ENCODE measurements around the gene SEC22A. TPM values are rescaled to one million over a fixed set of nuclear protein-coding genes. Genes with fewer than 3 reads are reported as not detected.

The SEC22A gene
- polyA plus RNA-seq, 1 donor = 16.5 TPM

DNA sequence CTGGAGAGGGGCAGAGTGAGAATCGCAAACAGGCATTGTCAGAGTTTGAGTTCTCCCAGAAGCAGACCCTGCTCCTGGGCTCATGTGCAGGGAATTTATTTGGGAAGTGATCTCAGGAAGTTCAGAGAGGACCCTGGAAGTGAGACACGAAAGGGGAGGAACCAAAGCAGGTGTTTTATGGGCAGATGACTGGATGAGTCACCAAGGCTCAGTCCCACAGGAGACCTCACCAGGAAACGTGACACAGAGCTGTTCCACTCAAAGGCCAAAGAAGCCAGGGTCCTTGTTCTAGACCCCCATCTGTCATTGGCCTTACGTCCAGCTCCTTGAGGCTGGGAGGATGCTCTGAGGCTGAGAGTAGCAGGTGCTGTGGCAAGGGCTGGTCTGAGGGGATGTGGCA is 43.4 kb upstream of the SEC22A start:
- no peak overlapping the region for H3K27ac ChIP-seq (ENCODE audit: low read length)

DNA sequence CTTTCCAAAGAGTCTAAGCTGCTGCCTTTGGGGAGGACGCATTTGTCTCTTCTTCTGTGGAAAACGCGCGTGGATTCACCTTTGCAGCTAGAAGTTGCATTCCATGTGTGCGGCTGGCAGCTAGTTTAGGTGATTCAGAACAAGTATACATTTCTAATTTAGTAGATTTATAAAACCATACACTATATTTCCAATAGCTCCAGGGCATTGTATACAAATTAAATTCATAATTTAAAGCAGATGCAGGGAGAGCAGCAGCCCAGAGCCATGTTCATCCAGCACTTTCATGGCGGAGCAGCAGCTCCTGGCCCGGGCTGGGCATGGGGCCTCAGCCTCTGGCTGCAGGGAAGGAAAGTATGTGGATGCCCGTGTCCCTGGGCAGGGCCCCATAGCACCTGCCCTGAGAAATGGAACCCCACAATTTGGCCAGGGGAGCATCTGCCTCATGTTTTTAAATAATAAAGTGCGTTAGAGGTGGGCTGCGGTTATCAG is 42.8 kb upstream of the SEC22A start:
- Histone ChIP-seq H3K9me3 (ENCODE audit: control insufficient read depth, low read depth, low read length) (no peaks in the 10 kb centered on the region), H3K4me3 (ENCODE audit: low read length) (no peak overlapping the region), H3K4me1 (ENCODE audit: control insufficient read depth, insufficient read depth, low read length) (no peaks in the 10 kb centered on the region), H3K36me3 (ENCODE audit: control insufficient read depth, insufficient read depth, low read length) (peaks cover 81% of the 10 kb centered on the region), H3K27me3 (ENCODE audit: control insufficient read depth, insufficient read depth, low read length) (no peaks in the 10 kb centered on the region), H3K27ac (ENCODE audit: low read length) (no peak overlapping the region)
- DNase-seq = no peak
- WGBS (ENCODE audit: insufficient coverage, low lambda C conversion rate) = no CpG with 5 or more reads among the region's 10 CpGs

More for the DNA sequence above, 43.4 kb upstream of the SEC22A start:
- Histone ChIP-seq H3K4me1 (ENCODE audit: control insufficient read depth, insufficient read depth, low read length) (no peaks in the 10 kb centered on the region), H3K27me3 (ENCODE audit: control insufficient read depth, insufficient read depth, low read length) (no peaks in the 10 kb centered on the region), H3K36me3 (ENCODE audit: control insufficient read depth, insufficient read depth, low read length) (peaks cover 76% of the 10 kb centered on the region), H3K4me3 (ENCODE audit: low read length) (no peak overlapping the region), H3K9me3 (ENCODE audit: control insufficient read depth, low read depth, low read length) (no peaks in the 10 kb centered on the region)
- 40% methylated on average over 1 of the region's 4 CpGs for whole genome bisulfite sequencing (ENCODE audit: insufficient coverage, low lambda C conversion rate)
- DNase-seq = peak in 1 of 2 donors; percentile 22

DNA sequence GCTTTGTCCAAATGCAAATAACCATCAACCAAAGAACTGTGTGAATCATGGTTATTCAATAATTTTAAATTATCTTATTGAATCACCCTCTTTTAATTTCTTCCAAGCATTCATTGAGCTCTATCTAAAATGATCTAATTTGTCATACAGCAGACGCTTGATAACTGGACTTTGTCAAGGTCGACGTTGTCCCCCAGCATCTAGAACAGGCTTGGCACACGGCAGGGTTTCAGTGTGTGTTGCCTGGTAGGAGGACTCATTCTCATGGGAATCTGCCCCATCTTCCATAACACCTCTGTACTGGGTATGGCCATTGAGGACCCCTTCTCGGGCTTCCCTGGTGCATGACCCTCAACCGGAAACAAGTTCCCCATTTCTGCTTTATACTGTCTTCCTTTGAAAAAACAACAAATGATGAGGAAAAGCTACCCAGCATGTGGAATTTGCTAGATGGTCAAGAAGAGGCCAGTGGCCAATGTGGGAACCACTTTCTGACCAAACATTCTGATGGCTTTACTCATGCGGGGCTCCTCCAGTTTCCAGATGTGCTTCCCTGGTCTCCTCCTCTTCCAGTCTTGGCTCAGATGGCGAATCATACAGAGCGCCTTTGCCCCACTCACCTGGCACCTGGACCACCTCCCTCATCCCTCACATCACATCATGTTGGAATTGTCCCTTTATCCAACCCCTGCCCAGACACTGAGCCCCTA is 41.7 kb upstream of the SEC22A start:
- Histone ChIP-seq H3K36me3 (ENCODE audit: control insufficient read depth, insufficient read depth, low read length) (peaks cover 84% of the 10 kb centered on the region), H3K9me3 (ENCODE audit: control insufficient read depth, low read depth, low read length) (no peaks in the 10 kb centered on the region), H3K4me1 (ENCODE audit: control insufficient read depth, insufficient read depth, low read length) (no peaks in the 10 kb centered on the region), H3K27ac (ENCODE audit: low read length) (no peak overlapping the region), H3K27me3 (ENCODE audit: control insufficient read depth, insufficient read depth, low read length) (no peaks in the 10 kb centered on the region), H3K4me3 (ENCODE audit: low read length) (no peak overlapping the region)
- WGBS (ENCODE audit: insufficient coverage, low lambda C conversion rate) = no CpG with 5 or more reads among the region's 9 CpGs
- DNase-seq = no peak

DNA sequence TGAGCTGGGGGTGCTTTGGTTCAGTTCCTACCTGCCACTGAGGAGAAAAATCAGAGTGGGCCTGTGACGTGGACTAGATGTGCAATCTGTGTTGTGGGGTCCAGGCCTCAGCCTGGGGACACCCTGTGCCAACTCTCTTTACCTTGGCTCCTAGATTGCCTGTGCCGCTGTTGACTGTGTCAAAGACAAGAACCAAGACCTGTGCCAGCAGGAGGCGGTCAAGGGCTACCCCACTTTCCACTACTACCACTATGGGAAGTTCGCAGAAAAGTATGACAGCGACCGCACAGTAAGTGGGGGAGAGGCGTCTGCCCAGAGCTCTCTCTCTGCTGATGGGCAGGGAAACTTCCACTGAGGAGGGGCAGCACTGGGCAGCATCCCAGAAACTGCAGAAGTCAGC is 40.6 kb upstream of the SEC22A start:
- Histone ChIP-seq H3K36me3 (ENCODE audit: control insufficient read depth, insufficient read depth, low read length) (peaks cover 77% of the 10 kb centered on the region), H3K27ac (ENCODE audit: low read length) (no peak overlapping the region), H3K4me1 (ENCODE audit: control insufficient read depth, insufficient read depth, low read length) (no peaks in the 10 kb centered on the region), H3K9me3 (ENCODE audit: control insufficient read depth, low read depth, low read length) (no peaks in the 10 kb centered on the region), H3K4me3 (ENCODE audit: low read length) (no peak overlapping the region), H3K27me3 (ENCODE audit: control insufficient read depth, insufficient read depth, low read length) (no peaks in the 10 kb centered on the region)
- WGBS (ENCODE audit: insufficient coverage, low lambda C conversion rate) = no CpG with 5 or more reads among the region's 7 CpGs
- no peak for DNase-seq

DNA sequence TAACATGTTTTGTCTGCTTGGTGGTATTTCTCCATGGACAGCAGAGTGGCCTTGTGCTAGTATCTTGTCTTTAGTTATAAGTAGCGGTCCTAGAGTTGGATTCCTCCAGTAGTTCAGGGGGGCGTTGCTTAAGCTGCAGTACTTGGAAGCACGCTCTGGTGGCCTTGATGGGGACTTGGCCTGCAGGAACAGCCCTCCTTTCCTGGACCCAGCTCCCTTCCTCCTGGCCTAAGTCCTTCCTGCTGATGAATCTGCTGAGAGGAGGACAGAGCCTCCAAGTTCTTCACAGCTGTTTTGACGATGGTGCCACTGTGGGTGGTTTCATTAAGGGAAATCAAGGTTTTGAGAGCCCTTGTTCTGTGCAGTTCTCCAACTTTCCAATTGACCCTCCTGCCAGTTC is 38.6 kb upstream of the SEC22A start:
- H3K27ac ChIP-seq (ENCODE audit: low read length) = no peak overlapping the region
- peaks cover 63% of the 10 kb centered on the region for H3K36me3 ChIP-seq (ENCODE audit: control insufficient read depth, insufficient read depth, low read length)
- no peaks in the 10 kb centered on the region for H3K9me3 ChIP-seq (ENCODE audit: control insufficient read depth, low read depth, low read length)
- H3K4me1 ChIP-seq (ENCODE audit: control insufficient read depth, insufficient read depth, low read length) = no peaks in the 10 kb centered on the region
- H3K27me3 ChIP-seq (ENCODE audit: control insufficient read depth, insufficient read depth, low read length) = no peaks in the 10 kb centered on the region
- no peak overlapping the region for H3K4me3 ChIP-seq (ENCODE audit: low read length)
- no CpG with 5 or more reads among the region's 4 CpGs for WGBS (ENCODE audit: insufficient coverage, low lambda C conversion rate)
- DNase-seq = no peak

DNA sequence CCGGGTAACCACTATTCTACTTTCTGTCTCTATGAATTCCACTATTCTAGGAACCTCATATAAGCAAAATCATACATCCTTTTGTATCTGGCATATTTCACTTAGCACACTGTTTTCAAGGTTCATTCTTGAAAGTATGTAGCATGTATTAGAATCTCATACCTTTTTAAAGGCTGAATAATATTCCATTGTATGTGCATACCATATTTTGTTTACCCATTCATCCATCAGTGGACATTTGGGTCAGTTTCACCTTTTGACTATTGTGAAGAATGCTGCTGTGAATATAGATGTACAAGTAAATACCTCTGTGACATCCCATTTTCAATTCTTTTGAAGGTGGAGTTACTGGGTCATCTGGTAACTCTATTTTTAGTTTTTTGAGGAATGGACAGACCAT is 36.6 kb upstream of the SEC22A start:
- Histone ChIP-seq H3K4me1 (ENCODE audit: control insufficient read depth, insufficient read depth, low read length) (peaks cover 4% of the 10 kb centered on the region), H3K9me3 (ENCODE audit: control insufficient read depth, low read depth, low read length) (no peaks in the 10 kb centered on the region), H3K27me3 (ENCODE audit: control insufficient read depth, insufficient read depth, low read length) (no peaks in the 10 kb centered on the region), H3K4me3 (ENCODE audit: low read length) (no peak overlapping the region), H3K27ac (ENCODE audit: low read length) (no peak overlapping the region), H3K36me3 (ENCODE audit: control insufficient read depth, insufficient read depth, low read length) (peaks cover 51% of the 10 kb centered on the region)
- no CpG with 5 or more reads among the region's 1 CpG for WGBS (ENCODE audit: insufficient coverage, low lambda C conversion rate)
- DNase-seq = no peak

DNA sequence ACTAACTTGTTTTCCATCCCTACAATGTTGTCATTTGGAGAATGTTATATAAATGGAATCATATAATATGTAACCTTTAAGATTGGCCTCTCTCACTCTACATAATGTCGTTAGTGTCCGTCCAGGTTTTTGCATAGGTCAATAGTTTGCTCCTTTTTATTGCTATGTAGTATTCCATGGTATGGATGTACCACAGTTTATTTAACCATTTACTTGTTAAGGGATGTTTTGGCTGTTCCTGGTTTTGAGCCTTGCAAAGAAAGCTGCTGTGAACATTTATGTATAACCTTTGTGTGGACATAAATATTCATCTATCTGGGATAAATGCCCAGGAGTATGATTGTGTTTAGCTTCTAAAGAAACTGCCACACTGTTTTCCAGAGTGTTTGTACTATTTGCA is 34.1 kb upstream of the SEC22A start:
- Histone ChIP-seq H3K9me3 (ENCODE audit: control insufficient read depth, low read depth, low read length) (no peaks in the 10 kb centered on the region), H3K27me3 (ENCODE audit: control insufficient read depth, insufficient read depth, low read length) (no peaks in the 10 kb centered on the region), H3K4me1 (ENCODE audit: control insufficient read depth, insufficient read depth, low read length) (peaks cover 4% of the 10 kb centered on the region), H3K27ac (ENCODE audit: low read length) (no peak overlapping the region), H3K36me3 (ENCODE audit: control insufficient read depth, insufficient read depth, low read length) (peaks cover 28% of the 10 kb centered on the region), H3K4me3 (ENCODE audit: low read length) (no peak overlapping the region)
- no peak for DNase-seq
- WGBS (ENCODE audit: insufficient coverage, low lambda C conversion rate) = no CpG with 5 or more reads among the region's 2 CpGs

DNA sequence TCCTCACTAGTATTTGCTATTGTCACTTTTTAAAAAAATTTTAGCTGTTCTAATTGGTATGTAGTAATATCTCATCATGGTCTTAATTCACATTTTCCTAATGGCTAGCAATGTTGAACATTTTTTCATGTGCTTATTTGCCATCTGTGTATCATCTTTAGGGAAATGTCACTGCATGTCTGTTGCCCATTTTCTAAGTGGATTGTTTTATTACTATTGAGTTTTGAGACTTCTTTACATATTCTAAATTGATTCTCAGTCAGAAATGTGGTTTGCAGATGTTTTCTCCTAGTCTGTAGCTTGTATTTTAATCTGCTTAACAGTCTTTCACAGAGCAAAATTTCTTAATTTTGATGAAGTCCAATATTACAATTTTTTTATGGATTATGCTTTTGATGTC is 33.6 kb upstream of the SEC22A start:
- Histone ChIP-seq H3K4me3 (ENCODE audit: low read length) (no peak overlapping the region), H3K27me3 (ENCODE audit: control insufficient read depth, insufficient read depth, low read length) (no peaks in the 10 kb centered on the region), H3K36me3 (ENCODE audit: control insufficient read depth, insufficient read depth, low read length) (peaks cover 24% of the 10 kb centered on the region), H3K27ac (ENCODE audit: low read length) (no peak overlapping the region), H3K4me1 (ENCODE audit: control insufficient read depth, insufficient read depth, low read length) (peaks cover 4% of the 10 kb centered on the region), H3K9me3 (ENCODE audit: control insufficient read depth, low read depth, low read length) (no peaks in the 10 kb centered on the region)
- DNase-seq = no peak

DNA sequence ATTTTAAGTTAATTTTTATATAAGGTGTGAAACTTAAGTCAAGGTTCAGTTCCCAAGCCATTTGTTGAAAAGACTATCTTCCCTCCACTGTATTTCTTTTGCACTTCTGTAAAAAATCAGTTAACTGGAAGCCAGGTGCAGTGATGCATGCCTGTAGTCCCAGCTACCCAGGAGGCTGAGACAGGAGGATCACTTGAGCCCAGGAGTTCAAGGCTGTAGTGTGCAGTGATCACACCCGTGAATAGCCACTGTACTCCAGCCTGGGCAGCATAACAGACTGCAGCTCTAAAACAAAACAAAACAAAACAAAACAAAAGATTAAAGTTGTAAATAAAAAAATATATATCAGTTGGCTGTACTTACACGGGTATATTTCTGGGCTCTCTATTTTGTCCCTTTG is 33.1 kb upstream of the SEC22A start:
- Histone ChIP-seq H3K27ac (ENCODE audit: low read length) (no peak overlapping the region), H3K9me3 (ENCODE audit: control insufficient read depth, low read depth, low read length) (no peaks in the 10 kb centered on the region), H3K4me1 (ENCODE audit: control insufficient read depth, insufficient read depth, low read length) (peaks cover 4% of the 10 kb centered on the region), H3K36me3 (ENCODE audit: control insufficient read depth, insufficient read depth, low read length) (peaks cover 19% of the 10 kb centered on the region), H3K4me3 (ENCODE audit: low read length) (no peak overlapping the region), H3K27me3 (ENCODE audit: control insufficient read depth, insufficient read depth, low read length) (no peaks in the 10 kb centered on the region)
- no peak for DNase-seq
- no CpG with 5 or more reads among the region's 2 CpGs for WGBS (ENCODE audit: insufficient coverage, low lambda C conversion rate)

DNA sequence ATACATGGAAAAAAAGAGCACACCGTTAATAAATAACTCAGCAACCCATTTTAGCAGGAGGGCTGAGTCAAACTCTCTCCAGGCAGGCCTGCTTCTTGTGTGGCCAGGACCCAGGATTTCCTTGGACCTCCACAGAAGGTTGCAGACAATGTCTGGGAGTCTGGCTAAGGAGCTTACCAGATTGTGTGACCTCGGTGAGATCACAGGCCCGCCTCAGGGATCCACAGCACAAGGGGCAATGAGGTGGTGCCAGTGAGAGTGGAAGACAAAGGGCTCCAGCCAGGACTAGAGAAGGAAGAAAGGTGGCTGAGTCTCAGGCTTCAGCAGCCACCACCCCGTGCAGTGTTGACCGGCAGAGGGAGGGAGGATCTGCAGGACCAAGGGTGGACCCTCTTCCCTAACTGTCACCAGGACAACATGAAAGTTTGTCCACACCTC is 32.2 kb upstream of the SEC22A start:
- Histone ChIP-seq H3K4me1 (ENCODE audit: control insufficient read depth, insufficient read depth, low read length) (peaks cover 4% of the 10 kb centered on the region), H3K27me3 (ENCODE audit: control insufficient read depth, insufficient read depth, low read length) (no peaks in the 10 kb centered on the region), H3K36me3 (ENCODE audit: control insufficient read depth, insufficient read depth, low read length) (peaks cover 12% of the 10 kb centered on the region), H3K9me3 (ENCODE audit: control insufficient read depth, low read depth, low read length) (no peaks in the 10 kb centered on the region), H3K27ac (ENCODE audit: low read length) (no peak overlapping the region), H3K4me3 (ENCODE audit: low read length) (no peak overlapping the region)
- WGBS (ENCODE audit: insufficient coverage, low lambda C conversion rate) = no CpG with 5 or more reads among the region's 5 CpGs
- peak in 1 of 2 donors; percentile 11 for DNase-seq

DNA sequence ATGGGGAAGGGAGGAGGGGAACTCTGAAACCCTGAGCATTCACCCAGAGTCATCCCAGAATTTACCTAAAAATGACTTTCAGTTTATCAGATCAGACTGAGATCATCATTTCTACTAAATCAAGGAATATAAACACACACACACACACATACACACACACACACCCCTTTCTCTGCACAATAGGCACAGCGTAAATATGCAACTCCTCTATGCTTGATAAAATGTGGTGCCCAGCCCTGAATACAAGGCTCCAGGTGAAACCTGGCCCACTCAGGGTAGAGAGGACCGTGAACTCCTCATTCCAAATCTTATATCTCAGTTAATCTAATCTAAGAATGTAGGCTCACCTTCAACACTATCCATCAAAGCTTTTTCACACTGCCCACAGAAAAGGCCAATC is 31.8 kb upstream of the SEC22A start:
- H3K27ac ChIP-seq (ENCODE audit: low read length) = no peak overlapping the region
- no peak for DNase-seq
- H3K27me3 ChIP-seq (ENCODE audit: control insufficient read depth, insufficient read depth, low read length) = no peaks in the 10 kb centered on the region
- no CpG with 5 or more reads among the region's 2 CpGs for WGBS (ENCODE audit: insufficient coverage, low lambda C conversion rate)
- no peak overlapping the region for H3K4me3 ChIP-seq (ENCODE audit: low read length)
- H3K36me3 ChIP-seq (ENCODE audit: control insufficient read depth, insufficient read depth, low read length) = peaks cover 8% of the 10 kb centered on the region
- no peaks in the 10 kb centered on the region for H3K9me3 ChIP-seq (ENCODE audit: control insufficient read depth, low read depth, low read length)
- H3K4me1 ChIP-seq (ENCODE audit: control insufficient read depth, insufficient read depth, low read length) = peaks cover 4% of the 10 kb centered on the region

Data from large intestine (tissue), 3 donors.